ENCODE measurements around the gene TARP.
A peak's percentile ranks its signal among the peaks of the same experiment; 100 is the strongest.
"Not testable (repeated sequence)": the region's sequence is repeated elsewhere in the genome, so short reads cannot be mapped to it uniquely, and the experiment has no call there.

Gene TARP

GRCh38 chr7:38259157-38259556, 14.3 kb downstream of the TARP start:
- not testable (repeated sequence) for DNase-seq

- no peak for DNase-seq
Measured at GRCh38 chr7:38257350-38257677, 16.1 kb downstream of the TARP start.

- not testable (repeated sequence) for DNase-seq
Measured at GRCh38 chr7:38249849-38250248, 23.6 kb downstream of the TARP start.

GRCh38 chr7:38248069-38248567, 25.3 kb downstream of the TARP start:
- DNase-seq = no peak

GRCh38 chr7:38245409-38245977, 27.9 kb downstream of the TARP start:
- DNase-seq = no peak

GRCh38 chr7:38244516-38244915, 28.9 kb downstream of the TARP start:
- DNase-seq = no peak

GRCh38 chr7:38243345-38243744, 30.1 kb downstream of the TARP start:
- DNase-seq = not testable (repeated sequence)

- DNase-seq = no peak
Measured at GRCh38 chr7:38242814-38243213, 30.6 kb downstream of the TARP start.

- no peak for DNase-seq
Measured at GRCh38 chr7:38241071-38241470, 32.4 kb downstream of the TARP start.

GRCh38 chr7:38239129-38239528, 34.3 kb downstream of the TARP start:
- DNase-seq = not testable (repeated sequence)

- no peak for DNase-seq
Measured at GRCh38 chr7:38235606-38236005, 37.8 kb downstream of the TARP start.

- not testable (repeated sequence) for DNase-seq
Measured at GRCh38 chr7:38234759-38235158, 38.7 kb downstream of the TARP start.

GRCh38 chr7:38232502-38233366, 40.7 kb downstream of the TARP start:
- peak; percentile 40 for DNase-seq

GRCh38 chr7:38229884-38230642, 43.4 kb downstream of the TARP start:
- no peak for DNase-seq

- no peak for DNase-seq
Measured at GRCh38 chr7:38229386-38229785, 44.0 kb downstream of the TARP start.

- DNase-seq = no peak
Measured at GRCh38 chr7:38224392-38224791, 49.0 kb downstream of the TARP start.

- DNase-seq = no peak
Measured at GRCh38 chr7:38223306-38223705, 50.1 kb downstream of the TARP start.

- no peak for DNase-seq
Measured at GRCh38 chr7:38222481-38223096, 50.8 kb downstream of the TARP start.

GRCh38 chr7:38220452-38220851, 53.0 kb downstream of the TARP start:
- no peak for DNase-seq

GRCh38 chr7:38217672-38218071, 55.8 kb downstream of the TARP start:
- no peak for DNase-seq

GRCh38 chr7:38215735-38216670, 57.4 kb downstream of the TARP start:
- peak; percentile 87 for DNase-seq

- no peak for DNase-seq
Measured at GRCh38 chr7:38215115-38215514, 58.3 kb downstream of the TARP start.

All from KG1 (cell line).